ENCODE results near the gene EPHA4.

Gene EPHA4

GRCh38 chr2:221501210-221501882 is 70.8 kb downstream of the EPHA4 start:
- no peak overlapping the region for H3K4ac ChIP-seq (ENCODE audit: low read depth, low read length)
- DNase-seq, result no peak
- no CpG with 5 or more reads among the region's 10 CpGs for WGBS (ENCODE audit: extremely low coverage, insufficient coverage, low lambda C conversion rate)

GRCh38 chr2:221500501-221501209 is 71.4 kb downstream of the EPHA4 start:
- H3K18ac ChIP-seq (ENCODE audit: low read length), result no peak overlapping the region
- H2AK5ac ChIP-seq (ENCODE audit: low read length), result no peak overlapping the region
- H3K27me3 ChIP-seq (ENCODE audit: insufficient read depth, low read length, poor library complexity), result no peaks in the 10 kb centered on the region
- no CpG with 5 or more reads among the region's 6 CpGs for WGBS (ENCODE audit: extremely low coverage, insufficient coverage, low lambda C conversion rate)
- no peak overlapping the region for H3K23ac ChIP-seq (ENCODE audit: low read length)
- no peak overlapping the region for H2BK120ac ChIP-seq (ENCODE audit: low read depth, low read length)
- no peak overlapping the region for H2BK15ac ChIP-seq (replicated peaks; ENCODE audit: low read depth)
- H4K5ac ChIP-seq (ENCODE audit: low read length), result no peak overlapping the region
- no peak overlapping the region for H3K27ac ChIP-seq (ENCODE audit: low read depth, low read length)
- no peak overlapping the region for H4K8ac ChIP-seq (ENCODE audit: low read depth, low read length)
- H3K79me2 ChIP-seq (ENCODE audit: control insufficient read depth, insufficient read depth, low read length), result no peaks in the 10 kb centered on the region
- no peak overlapping the region for H3K4me2 ChIP-seq (ENCODE audit: low read length)
- no peak overlapping the region for H2BK5ac ChIP-seq (ENCODE audit: low read length)
- H3K4me1 ChIP-seq (ENCODE audit: control insufficient read depth, low read depth, low read length), result peaks cover 2% of the 10 kb centered on the region
- H3K4ac ChIP-seq (ENCODE audit: low read depth, low read length), result no peak overlapping the region
- H3K79me1 ChIP-seq (ENCODE audit: low read length), result no peaks in the 10 kb centered on the region
- DNase-seq, result no peak
- no peak overlapping the region for H3K4me3 ChIP-seq (ENCODE audit: low read length)
- H3K56ac ChIP-seq (ENCODE audit: low read length), result no peak overlapping the region
- no peaks in the 10 kb centered on the region for H3K36me3 ChIP-seq (ENCODE audit: control insufficient read depth, insufficient read depth, low read length)
- no peak overlapping the region for H3K9ac ChIP-seq (ENCODE audit: low read length)

More at GRCh38 chr2:221501210-221501882, 70.8 kb downstream of the EPHA4 start:
- no peak overlapping the region for H2BK5ac ChIP-seq (ENCODE audit: low read length)
- H3K18ac ChIP-seq (ENCODE audit: low read length), result no peak overlapping the region
- no peaks in the 10 kb centered on the region for H3K36me3 ChIP-seq (ENCODE audit: control insufficient read depth, insufficient read depth, low read length)
- no peak overlapping the region for H2BK15ac ChIP-seq (replicated peaks; ENCODE audit: low read depth)
- no peak overlapping the region for H3K56ac ChIP-seq (ENCODE audit: low read length)
- H3K23ac ChIP-seq (ENCODE audit: low read length), result no peak overlapping the region
- H3K4me2 ChIP-seq (ENCODE audit: low read length), result no peak overlapping the region
- no peak overlapping the region for H4K8ac ChIP-seq (ENCODE audit: low read depth, low read length)
- no peak overlapping the region for H3K27ac ChIP-seq (ENCODE audit: low read depth, low read length)
- peaks cover 2% of the 10 kb centered on the region for H3K4me1 ChIP-seq (ENCODE audit: control insufficient read depth, low read depth, low read length)
- no peak overlapping the region for H2AK5ac ChIP-seq (ENCODE audit: low read length)
- no peak overlapping the region for H3K9ac ChIP-seq (ENCODE audit: low read length)
- H2BK120ac ChIP-seq (ENCODE audit: low read depth, low read length), result no peak overlapping the region
- H4K5ac ChIP-seq (ENCODE audit: low read length), result no peak overlapping the region
- no peaks in the 10 kb centered on the region for H3K79me2 ChIP-seq (ENCODE audit: control insufficient read depth, insufficient read depth, low read length)
- no peak overlapping the region for H3K4me3 ChIP-seq (ENCODE audit: low read length)
- H3K27me3 ChIP-seq (ENCODE audit: insufficient read depth, low read length, poor library complexity), result no peaks in the 10 kb centered on the region
- no peaks in the 10 kb centered on the region for H3K79me1 ChIP-seq (ENCODE audit: low read length)

GRCh38 chr2:221495731-221496130 is 76.4 kb downstream of the EPHA4 start:
- no peak overlapping the region for H2BK15ac ChIP-seq (replicated peaks; ENCODE audit: low read depth)
- no peak overlapping the region for H3K4me3 ChIP-seq (ENCODE audit: low read length)
- H3K79me1 ChIP-seq (ENCODE audit: low read length), result no peaks in the 10 kb centered on the region
- H3K4me2 ChIP-seq (ENCODE audit: low read length), result no peak overlapping the region
- H3K27me3 ChIP-seq (ENCODE audit: insufficient read depth, low read length, poor library complexity), result no peaks in the 10 kb centered on the region
- peak overlapping the region; percentile 55 for H3K4ac ChIP-seq (ENCODE audit: low read depth, low read length)
- no peaks in the 10 kb centered on the region for H3K79me2 ChIP-seq (ENCODE audit: control insufficient read depth, insufficient read depth, low read length)
- peak; percentile 88 for DNase-seq
- H3K27ac ChIP-seq (ENCODE audit: low read depth, low read length), result peak overlapping the region; percentile 45
- no peaks in the 10 kb centered on the region for H3K36me3 ChIP-seq (ENCODE audit: control insufficient read depth, insufficient read depth, low read length)
- H3K4me1 ChIP-seq (ENCODE audit: control insufficient read depth, low read depth, low read length), result peaks cover 12% of the 10 kb centered on the region
- H2BK120ac ChIP-seq (ENCODE audit: low read depth, low read length), result no peak overlapping the region
- H2BK5ac ChIP-seq (ENCODE audit: low read length), result peak overlapping the region; percentile 33
- H4K5ac ChIP-seq (ENCODE audit: low read length), result no peak overlapping the region
- no peak overlapping the region for H3K23ac ChIP-seq (ENCODE audit: low read length)
- H4K8ac ChIP-seq (ENCODE audit: low read depth, low read length), result no peak overlapping the region
- H3K18ac ChIP-seq (ENCODE audit: low read length), result peak overlapping the region; percentile 83
- H3K9ac ChIP-seq (ENCODE audit: low read length), result peak overlapping the region; percentile 48
- H2AK5ac ChIP-seq (ENCODE audit: low read length), result no peak overlapping the region
- WGBS (ENCODE audit: extremely low coverage, insufficient coverage, low lambda C conversion rate), result no CpG with 5 or more reads among the region's 4 CpGs
- peak overlapping the region; percentile 76 for H3K56ac ChIP-seq (ENCODE audit: low read length)

GRCh38 chr2:221494556-221494955 is 77.5 kb downstream of the EPHA4 start:
- Histone ChIP-seq H2AK5ac (ENCODE audit: low read length) (no peak overlapping the region), H3K27me3 (ENCODE audit: insufficient read depth, low read length, poor library complexity) (no peaks in the 10 kb centered on the region), H3K9ac (ENCODE audit: low read length) (no peak overlapping the region), H4K8ac (ENCODE audit: low read depth, low read length) (no peak overlapping the region), H4K5ac (ENCODE audit: low read length) (no peak overlapping the region), H3K79me2 (ENCODE audit: control insufficient read depth, insufficient read depth, low read length) (no peaks in the 10 kb centered on the region), H2BK5ac (ENCODE audit: low read length) (no peak overlapping the region), H3K4me1 (ENCODE audit: control insufficient read depth, low read depth, low read length) (peaks cover 12% of the 10 kb centered on the region), H3K4me3 (ENCODE audit: low read length) (no peak overlapping the region), H3K36me3 (ENCODE audit: control insufficient read depth, insufficient read depth, low read length) (no peaks in the 10 kb centered on the region), H3K27ac (ENCODE audit: low read depth, low read length) (no peak overlapping the region), H3K56ac (ENCODE audit: low read length) (peak overlapping the region; percentile 44), H2BK15ac (replicated peaks; ENCODE audit: low read depth) (no peak overlapping the region), H3K18ac (ENCODE audit: low read length) (no peak overlapping the region), H2BK120ac (ENCODE audit: low read depth, low read length) (no peak overlapping the region), H3K79me1 (ENCODE audit: low read length) (no peaks in the 10 kb centered on the region), H3K23ac (ENCODE audit: low read length) (no peak overlapping the region), H3K4ac (ENCODE audit: low read depth, low read length) (no peak overlapping the region), H3K4me2 (ENCODE audit: low read length) (no peak overlapping the region)
- WGBS (ENCODE audit: extremely low coverage, insufficient coverage, low lambda C conversion rate), result no CpG with 5 or more reads among the region's 3 CpGs
- DNase-seq, result peak; percentile 80

GRCh38 chr2:221493391-221493790 is 78.7 kb downstream of the EPHA4 start:
- DNase-seq, result no peak
- Histone ChIP-seq H3K79me1 (ENCODE audit: low read length) (no peaks in the 10 kb centered on the region), H3K27me3 (ENCODE audit: insufficient read depth, low read length, poor library complexity) (no peaks in the 10 kb centered on the region), H3K79me2 (ENCODE audit: control insufficient read depth, insufficient read depth, low read length) (no peaks in the 10 kb centered on the region), H3K4me3 (ENCODE audit: low read length) (no peak overlapping the region), H3K36me3 (ENCODE audit: control insufficient read depth, insufficient read depth, low read length) (no peaks in the 10 kb centered on the region), H4K5ac (ENCODE audit: low read length) (peak overlapping the region; percentile 34), H3K18ac (ENCODE audit: low read length) (no peak overlapping the region), H2BK120ac (ENCODE audit: low read depth, low read length) (no peak overlapping the region), H3K27ac (ENCODE audit: low read depth, low read length) (no peak overlapping the region), H2BK15ac (replicated peaks; ENCODE audit: low read depth) (no peak overlapping the region), H3K4me2 (ENCODE audit: low read length) (no peak overlapping the region), H3K4ac (ENCODE audit: low read depth, low read length) (no peak overlapping the region), H3K23ac (ENCODE audit: low read length) (no peak overlapping the region), H4K8ac (ENCODE audit: low read depth, low read length) (no peak overlapping the region), H2BK5ac (ENCODE audit: low read length) (no peak overlapping the region), H3K9ac (ENCODE audit: low read length) (no peak overlapping the region), H2AK5ac (ENCODE audit: low read length) (no peak overlapping the region), H3K56ac (ENCODE audit: low read length) (no peak overlapping the region), H3K4me1 (ENCODE audit: control insufficient read depth, low read depth, low read length) (peaks cover 12% of the 10 kb centered on the region)
- WGBS (ENCODE audit: extremely low coverage, insufficient coverage, low lambda C conversion rate), result no CpG with 5 or more reads among the region's 7 CpGs
